Fibroblast of lung (primary cell): ENCODE results near the gene VPS51. TPM values are rescaled to one million over a fixed set of nuclear protein-coding genes. Genes with fewer than 3 reads are reported as not detected.
"Not testable (repeated sequence)": the region's sequence is repeated elsewhere in the genome, so short reads cannot be mapped to it uniquely, and the experiment has no call there.

Experiments
- DNase-seq, 2 donors: peaks; one replicate each; pipeline versions ENCODE4 v3.0.0 to v3.0.0-alpha.2; 2010; ENCODE audit warnings: low read depth in 2 of 2
- H2AFZ ChIP-seq: 2 replicates; pipeline ENCODE4 v1.5.1; 2012; ENCODE audit warnings: low read length, control low read depth, inconsistent platforms
- H3K27ac ChIP-seq: 2 replicates; pipeline ENCODE4 v1.5.1; 2011; ENCODE audit warnings: low read length, control low read depth; ENCODE audit not compliant: insufficient read depth
- H3K27me3 ChIP-seq: 2 replicates; pipeline ENCODE4 v1.5.1; 2011; ENCODE audit warnings: mild to moderate bottlenecking, low read length; ENCODE audit not compliant: control insufficient read depth, insufficient read depth
- H3K36me3 ChIP-seq: 2 replicates; pipeline ENCODE4 v1.5.1; 2011; ENCODE audit warnings: low read length; ENCODE audit not compliant: control insufficient read depth, insufficient read depth
- H3K4me1 ChIP-seq: 2 replicates; pipeline ENCODE4 v1.5.1; 2011; ENCODE audit warnings: low read length; ENCODE audit not compliant: control insufficient read depth, insufficient read depth; ENCODE audit errors: extremely low read depth
- H3K4me2 ChIP-seq: 2 replicates; pipeline ENCODE4 v1.5.1; 2011; ENCODE audit warnings: low read length, control low read depth; ENCODE audit not compliant: insufficient read depth; ENCODE audit errors: extremely low read depth
- H3K4me3 ChIP-seq, 4 experiments: fragments of 200-600 bp in 1 of 4; sonication (generic) in 1 of 4; replicated peaks in 1 of 4; 2 replicates each; pipeline ENCODE4 v1.5.1; 2011 to 2016; ENCODE audit warnings: low read length in 4 of 4, low read depth in 3 of 4, mild to moderate bottlenecking in 3 of 4, control low read depth in 2 of 4, inconsistent platforms in 1 of 4, mixed read lengths in 1 of 4; ENCODE audit not compliant: insufficient read depth in 1 of 4; ENCODE audit errors: control extremely low read depth in 1 of 4
- H3K79me2 ChIP-seq: 2 replicates; pipeline ENCODE4 v1.5.1; 2012; ENCODE audit warnings: mild to moderate bottlenecking, low read length, inconsistent platforms; ENCODE audit not compliant: control insufficient read depth, insufficient read depth
- H3K9ac ChIP-seq: 2 replicates; pipeline ENCODE4 v1.5.1; 2011; ENCODE audit warnings: mild to moderate bottlenecking, low read length, control low read depth; ENCODE audit not compliant: insufficient read depth
- H3K9me3 ChIP-seq: 2 replicates; pipeline ENCODE4 v1.5.1; 2012; ENCODE audit warnings: low read depth, low read length; ENCODE audit not compliant: control insufficient read depth, insufficient read depth
- H4K20me1 ChIP-seq: 2 replicates; pipeline ENCODE4 v1.5.1; 2011; ENCODE audit warnings: low read length; ENCODE audit not compliant: control insufficient read depth, insufficient read depth; ENCODE audit errors: extremely low read depth
- CTCF ChIP-seq, 2 donors: IDR thresholded peaks in 1 of 2; conservative IDR thresholded peaks in 1 of 2; 1 replicate in 1 of 2; 2 replicates in 1 of 2; pipeline ENCODE4 v1.5.1; 2011 to 2012; ENCODE audit warnings: low read length in 2 of 2, control low read depth in 1 of 2, inconsistent platforms in 1 of 2, low read depth in 1 of 2, mild to moderate bottlenecking in 1 of 2
- EZH2 ChIP-seq: IDR thresholded peaks from 2 replicates; pipeline ENCODE4 v1.5.1; 2012; ENCODE audit warnings: low read length, control low read depth, mild to moderate bottlenecking; ENCODE audit errors: missing control alignments
- polyA plus RNA-seq, 2 donors: library from polyadenylated mRNA; depleted of rRNA in 1 of 2; stranded (reverse) in 1 of 2; unstranded in 1 of 2; fragments of >200 nt; gene quantifications; 2 replicates each; pipeline ENCODE4 v1.2.1, GENCODE V29; 2011 to 2012; ENCODE audit warnings: missing spikeins in 1 of 2
- total RNA-seq: library from RNA; depleted of rRNA; stranded (reverse); fragments of >200 nt; gene quantifications from 2 replicates; pipeline ENCODE4 v1.2.1, GENCODE V29; 2014

The VPS51 gene
- total and polyA plus RNA-seq, 2 donors (not counting 1 experiment from before 2014, with no cell fraction given) = 22.0 to 144 TPM

DNA sequence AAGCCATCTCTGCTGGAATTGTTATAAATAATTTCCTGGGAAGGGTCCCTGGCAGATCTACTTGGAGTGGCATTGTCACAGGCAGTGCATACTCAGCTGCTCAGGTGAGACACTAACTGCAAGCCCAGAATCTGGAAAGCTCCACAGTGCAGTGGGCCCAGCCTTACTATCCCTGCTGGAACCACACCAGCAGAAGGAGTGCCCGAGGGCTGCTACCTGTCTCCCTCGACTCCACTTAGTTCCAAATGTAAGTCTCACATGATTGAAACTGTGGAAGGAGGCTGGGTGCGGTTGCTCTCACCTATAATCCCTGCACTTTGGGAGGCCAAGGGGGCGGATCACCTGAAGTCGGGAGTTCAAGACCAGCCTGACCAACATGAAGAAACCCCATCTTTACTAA, 52.6 kb downstream of the VPS51 start:
- Histone ChIP-seq H3K4me3 (no peak overlapping the region), H3K9me3 (no peaks in the 10 kb centered on the region), H3K36me3 (no peaks in the 10 kb centered on the region), H3K4me2 (no peak overlapping the region), H3K79me2 (no peaks in the 10 kb centered on the region), H4K20me1 (no peaks in the 10 kb centered on the region), H3K4me1 (peaks cover 2% of the 10 kb centered on the region), H3K27me3 (peaks cover 2% of the 10 kb centered on the region), H3K27ac (no peak overlapping the region), H2AFZ (no peak overlapping the region), H3K9ac (no peak overlapping the region)
- TF ChIP-seq EZH2 = no peak
- TF ChIP-seq CTCF (conservative IDR thresholded peaks at IDR 0.05 in 1 of 2, IDR thresholded peaks at IDR 0.05 in 1 of 2; ENCODE audit: low read depth in 1 of 2, low read length in 2 of 2) = no peak
- no peak for DNase-seq

DNA sequence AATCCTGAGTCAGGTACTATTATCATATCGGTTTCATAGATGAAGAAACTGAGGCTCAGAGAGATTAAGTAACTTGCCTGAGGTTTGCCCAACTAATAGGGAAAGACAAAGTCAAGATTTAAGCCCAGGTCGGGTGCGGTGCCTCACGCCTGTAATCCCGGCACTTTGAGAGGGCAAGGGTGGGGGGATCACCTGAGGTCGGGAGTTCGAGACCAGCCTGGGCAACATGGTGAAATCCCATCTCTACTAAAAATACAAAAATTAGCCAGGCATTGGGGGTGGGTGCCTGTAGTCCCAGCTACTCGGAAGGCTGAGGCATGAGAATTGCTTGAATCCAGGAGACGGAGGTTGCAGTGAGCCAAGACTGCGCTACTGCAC, 54.1 kb downstream of the VPS51 start:
- H2AFZ ChIP-seq = not testable (repeated sequence)

DNA sequence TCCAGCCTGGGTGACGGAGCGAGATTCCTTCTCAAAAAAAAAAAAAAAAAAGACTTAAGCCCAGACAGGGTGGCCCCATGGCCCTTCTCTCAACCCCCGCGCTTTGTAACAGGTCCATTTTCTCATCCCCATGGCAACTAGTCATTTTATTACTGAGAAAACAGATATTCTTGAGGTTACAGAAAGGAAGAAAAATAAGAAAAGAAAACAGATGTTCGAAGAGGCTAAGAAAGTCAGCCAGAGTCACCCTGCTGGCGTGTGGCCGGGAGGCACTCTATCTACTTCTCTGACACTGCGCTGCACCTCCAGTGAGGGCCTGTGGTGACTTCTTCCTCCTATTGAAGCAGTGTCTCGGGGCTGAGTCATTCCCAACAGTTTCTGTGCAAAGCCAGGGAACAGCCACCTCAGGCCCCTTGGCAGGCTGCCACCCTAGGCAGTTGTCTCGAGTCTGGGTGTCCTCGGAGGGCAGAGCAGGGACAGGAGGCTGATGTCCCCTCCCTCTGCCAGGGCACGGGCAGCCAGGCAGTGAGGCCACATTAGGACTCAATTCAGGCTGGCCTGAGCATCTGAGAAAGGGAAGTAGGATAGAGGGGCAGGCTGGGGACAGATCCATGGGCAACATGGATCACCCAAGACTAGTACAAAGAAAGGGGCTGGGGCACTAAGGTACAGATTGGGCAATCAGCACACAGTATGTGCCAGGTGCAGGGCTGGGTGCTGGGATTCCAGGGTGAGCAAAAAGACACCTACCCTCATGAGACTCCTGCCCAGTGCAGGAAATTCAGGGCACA, 54.7 kb downstream of the VPS51 start:
- H4K20me1 ChIP-seq = no peaks in the 10 kb centered on the region
- no peaks in the 10 kb centered on the region for H3K79me2 ChIP-seq
- H3K9me3 ChIP-seq = no peaks in the 10 kb centered on the region
- H3K27ac ChIP-seq = no peak overlapping the region
- H3K9ac ChIP-seq = no peak overlapping the region
- peaks cover under 1% of the 10 kb centered on the region for H3K27me3 ChIP-seq
- peaks cover 2% of the 10 kb centered on the region for H3K4me1 ChIP-seq
- no peaks in the 10 kb centered on the region for H3K36me3 ChIP-seq
- H3K4me2 ChIP-seq = peak overlapping the region; percentile 21
- H3K4me3 ChIP-seq = no peak overlapping the region
- TF ChIP-seq CTCF (conservative IDR thresholded peaks at IDR 0.05 in 1 of 2, IDR thresholded peaks at IDR 0.05 in 1 of 2; ENCODE audit: low read depth in 1 of 2, low read length in 2 of 2) = no peak
- TF ChIP-seq EZH2 = no peak
- DNase-seq = peak; percentile 64 to 87
- no peak overlapping the region for H2AFZ ChIP-seq

More for the DNA sequence above, 54.1 kb downstream of the VPS51 start:
- not testable (repeated sequence) for H3K4me1 ChIP-seq, H3K4me2 ChIP-seq, H4K20me1 ChIP-seq, H3K27ac ChIP-seq, H3K9ac ChIP-seq, H3K4me3 ChIP-seq, H3K36me3 ChIP-seq, DNase-seq, H3K79me2 ChIP-seq, H3K27me3 ChIP-seq, H3K9me3 ChIP-seq
